Measurements from ENCODE around the gene FOXK2.
"Not testable (repeated sequence)": the region's sequence is repeated elsewhere in the genome, so short reads cannot be mapped to it uniquely, and the experiment has no call there.

The FOXK2 gene

GRCh38 chr17:82495844-82496528 lies 23.5 kb upstream of the FOXK2 start:
- DNase-seq (ENCODE audit: low read depth in 2 of 2): no peak

GRCh38 chr17:82496529-82497434 lies 22.8 kb upstream of the FOXK2 start:
- DNase-seq (ENCODE audit: low read depth in 2 of 2): peak; percentile 71 to 77

- no peak for DNase-seq (ENCODE audit: low read depth in 2 of 2)
These were observed 21.8 kb upstream of the FOXK2 start for GRCh38 chr17:82497483-82498405.

GRCh38 chr17:82502207-82502606 lies 17.3 kb upstream of the FOXK2 start:
- no peak for DNase-seq (ENCODE audit: low read depth in 2 of 2)

- no peak for DNase-seq (ENCODE audit: low read depth in 2 of 2)
These were observed 16.3 kb upstream of the FOXK2 start for GRCh38 chr17:82503094-82503727.

GRCh38 chr17:82503728-82504308 lies 15.7 kb upstream of the FOXK2 start:
- DNase-seq (ENCODE audit: low read depth in 2 of 2): no peak

GRCh38 chr17:82505296-82505695 lies 14.2 kb upstream of the FOXK2 start:
- DNase-seq (ENCODE audit: low read depth in 2 of 2): no peak

- not testable (repeated sequence) for DNase-seq (ENCODE audit: low read depth in 2 of 2)
These were observed 13.1 kb upstream of the FOXK2 start for GRCh38 chr17:82506402-82506801.

GRCh38 chr17:82507631-82508175 lies 11.8 kb upstream of the FOXK2 start:
- DNase-seq (ENCODE audit: low read depth in 2 of 2): no peak

GRCh38 chr17:82511642-82512041 lies 7.9 kb upstream of the FOXK2 start:
- DNase-seq (ENCODE audit: low read depth in 2 of 2): not testable (repeated sequence)

GRCh38 chr17:82513864-82514263 lies 5.7 kb upstream of the FOXK2 start:
- not testable (repeated sequence) for DNase-seq (ENCODE audit: low read depth in 2 of 2)

- DNase-seq (ENCODE audit: low read depth in 2 of 2): no peak
These were observed 2.2 kb upstream of the FOXK2 start for GRCh38 chr17:82517230-82517865.

GRCh38 chr17:82519971-82520903 lies 705 bp downstream of the FOXK2 start:
- no peak for DNase-seq (ENCODE audit: low read depth in 2 of 2)

- DNase-seq (ENCODE audit: low read depth in 2 of 2): no peak
These were observed 5.0 kb downstream of the FOXK2 start for GRCh38 chr17:82524540-82524939.

GRCh38 chr17:82525712-82526111 lies 6.2 kb downstream of the FOXK2 start:
- DNase-seq (ENCODE audit: low read depth in 2 of 2): no peak

GRCh38 chr17:82527898-82528297 lies 8.4 kb downstream of the FOXK2 start:
- DNase-seq (ENCODE audit: low read depth in 2 of 2): no peak

GRCh38 chr17:82528484-82529265 lies 9.1 kb downstream of the FOXK2 start:
- no peak for DNase-seq (ENCODE audit: low read depth in 2 of 2)

- no peak for DNase-seq (ENCODE audit: low read depth in 2 of 2)
These were observed 10.4 kb downstream of the FOXK2 start for GRCh38 chr17:82529914-82530300.
